ENCODE data around the gene EEF1AKMT1. TPM values are rescaled to one million over a fixed set of nuclear protein-coding genes. Genes with fewer than 3 reads are reported as not detected.

Gene EEF1AKMT1
- total RNA-seq, 4 donors from 2014 or later, result 7.5 to 15.2 (median 10.3) TPM

GRCh38 chr13:20728579-20729311 lies 45.0 kb downstream of the EEF1AKMT1 start:
- no peak overlapping the region for H3K27ac ChIP-seq
- 77 to 82% methylated on average over 14 of the region's 14 CpGs for WGBS, 2 donors
- intact Hi-C loops (cut with DNase I), result no loop called here

GRCh38 chr13:20727856-20728255 lies 45.9 kb downstream of the EEF1AKMT1 start:
- H3K27ac ChIP-seq, result no peak overlapping the region
- no peaks in the 10 kb centered on the region for H3K4me1 ChIP-seq
- H3K27me3 ChIP-seq, result no peaks in the 10 kb centered on the region
- 92 to 97% methylated on average over 6 of the region's 6 CpGs for WGBS, 2 donors
- H3K4me3 ChIP-seq (replicated peaks in 1 of 3), result no peak overlapping the region
- no peaks in the 10 kb centered on the region for H3K36me3 ChIP-seq
- no peak for DNase-seq
- no peak for TF ChIP-seq CTCF (IDR thresholded peaks at IDR 0.05)
- TF ChIP-seq POLR2A (IDR thresholded peaks at IDR 0.05), result no peak
- intact Hi-C loops (cut with DNase I), result no loop called here
- no peaks in the 10 kb centered on the region for H3K9me3 ChIP-seq

More at GRCh38 chr13:20728579-20729311, 45.0 kb downstream of the EEF1AKMT1 start:
- H3K4me1 ChIP-seq, result no peaks in the 10 kb centered on the region
- no peak for DNase-seq
- no peak overlapping the region for H3K4me3 ChIP-seq (replicated peaks in 1 of 3)
- no peaks in the 10 kb centered on the region for H3K9me3 ChIP-seq
- H3K27me3 ChIP-seq, result no peaks in the 10 kb centered on the region
- TF ChIP-seq CTCF (IDR thresholded peaks at IDR 0.05) (no peak), POLR2A (IDR thresholded peaks at IDR 0.05) (no peak)
- H3K36me3 ChIP-seq, result no peaks in the 10 kb centered on the region

- H3K27ac ChIP-seq, result no peak overlapping the region
- DNase-seq, result peak; percentile 43 to 50
- intact Hi-C loops (cut with DNase I), result no loop called here
- H3K4me3 ChIP-seq (replicated peaks in 1 of 3), result peak overlapping the region in 1 of 3 donors; percentile 8
- H3K4me1 ChIP-seq, result peaks cover 9 to 11% of the 10 kb centered on the region in 2 donors
- H3K27me3 ChIP-seq, result peaks cover 6% of the 10 kb centered on the region
- TF ChIP-seq POLR2A (IDR thresholded peaks at IDR 0.05), result no peak
- TF ChIP-seq CTCF (IDR thresholded peaks at IDR 0.05), result no peak
- no peaks in the 10 kb centered on the region for H3K9me3 ChIP-seq
- no peaks in the 10 kb centered on the region for H3K36me3 ChIP-seq
- WGBS, 2 donors, result 8 to 32% methylated on average over 11 to 28 of the region's 81 CpGs
Observed at GRCh38 chr13:20721454-20722357, 52.1 kb downstream of the EEF1AKMT1 start.

GRCh38 chr13:20721058-20721453 lies 52.7 kb downstream of the EEF1AKMT1 start:
- TF ChIP-seq POLR2A (IDR thresholded peaks at IDR 0.05), result no peak
- TF ChIP-seq CTCF (IDR thresholded peaks at IDR 0.05), result no peak
- WGBS, 2 donors, result 85 to 88% methylated on average over 13 to 14 of the region's 16 CpGs

More at GRCh38 chr13:20721058-20721453, 52.7 kb downstream of the EEF1AKMT1 start:
- Histone ChIP-seq H3K36me3 (no peaks in the 10 kb centered on the region), H3K4me1 (peaks cover 9 to 11% of the 10 kb centered on the region in 2 donors), H3K4me3 (replicated peaks in 1 of 3) (peak overlapping the region in 1 of 3 donors; percentile 8), H3K27me3 (peaks cover 6% of the 10 kb centered on the region), H3K9me3 (no peaks in the 10 kb centered on the region), H3K27ac (no peak overlapping the region)
- intact Hi-C loops (cut with DNase I), result no loop called here
- DNase-seq, result no peak
